Measurements from ENCODE around the gene ZNF408. TPM values are rescaled to one million over a fixed set of nuclear protein-coding genes. Genes with fewer than 3 reads are reported as not detected.
"Not testable (repeated sequence)": the region's sequence is repeated elsewhere in the genome, so short reads cannot be mapped to it uniquely, and the experiment has no call there.

Gene ZNF408
- total RNA-seq, 2 experiments from 2014 or later = 8.8 to 9.0 TPM

GRCh38 chr11:46701078-46701654 lies 335 bp downstream of the ZNF408 start:
- DNase-seq = peak; percentile 20
- Mint-ChIP-seq H3K4me1 (peaks cover 42% of the 10 kb centered on the region), H3K9me3 (ENCODE audit: low read depth) (no peaks in the 10 kb centered on the region), H3K36me3 (ENCODE audit: low read depth) (peaks cover 25% of the 10 kb centered on the region), H3K4me3 (peak overlapping the region; percentile 82), H3K27me3 (no peaks in the 10 kb centered on the region), H3K27ac (peak overlapping the region; percentile 96)
- intact Hi-C loops (cut with DNase I, micrococcal nuclease) = loop anchor here (2.0 kb wide), 7 partner anchors 312 to 1346 kb away; partner anchors contain the start of genes ARFGAP2 (in 1 of the 2), CELF1 (in 1 of the 2), KBTBD4 (in 1 of the 2) and MTCH2 (in 1 of the 2)
- POLR2A ChIA-PET = interaction anchor here (0.6 to 1.3 kb wide), 5 partner anchors 15 to 548 kb away, joined by 3 to 6 read pairs (median 4); partner anchors contain the start of genes ACP2, ATG13, CSTPP1 and HARBI1
- ATAC-seq = no peak
- CTCF ChIA-PET = interaction anchor here (0.6 to 1.5 kb wide), 7 partner anchors 10 to 349 kb away, joined by 3 to 6 read pairs (median 3); no protein-coding TSS in a partner anchor

GRCh38 chr11:46705070-46705688 lies 4.3 kb downstream of the ZNF408 start:
- ChIA-PET CTCF (interaction anchor here (0.5 to 1.2 kb wide), 2 partner anchors 13 to 108 kb away, joined by 3 to 5 read pairs; no protein-coding TSS in a partner anchor), POLR2A (no interaction called here)
- intact Hi-C loops (cut with DNase I, micrococcal nuclease) = no loop called here
- peaks cover 28% of the 10 kb centered on the region for H3K36me3 Mint-ChIP-seq (ENCODE audit: low read depth)
- DNase-seq = no peak
- no peak overlapping the region for H3K27ac Mint-ChIP-seq
- H3K27me3 Mint-ChIP-seq = no peaks in the 10 kb centered on the region
- no peak for ATAC-seq
- H3K4me3 Mint-ChIP-seq = no peak overlapping the region
- H3K4me1 Mint-ChIP-seq = peaks cover 21% of the 10 kb centered on the region
- no peaks in the 10 kb centered on the region for H3K9me3 Mint-ChIP-seq (ENCODE audit: low read depth)

- DNase-seq = no peak
- no peaks in the 10 kb centered on the region for H3K9me3 Mint-ChIP-seq (ENCODE audit: low read depth)
- no peak overlapping the region for H3K27ac Mint-ChIP-seq
- no peaks in the 10 kb centered on the region for H3K27me3 Mint-ChIP-seq
- ATAC-seq = no peak
- H3K36me3 Mint-ChIP-seq (ENCODE audit: low read depth) = peaks cover 27% of the 10 kb centered on the region
- ChIA-PET CTCF (no interaction called here), POLR2A (no interaction called here)
- intact Hi-C loops (cut with DNase I, micrococcal nuclease) = no loop called here
- no peak overlapping the region for H3K4me3 Mint-ChIP-seq
- H3K4me1 Mint-ChIP-seq = peaks cover 16% of the 10 kb centered on the region
Observed at GRCh38 chr11:46706886-46707285, 6.1 kb downstream of the ZNF408 start.

GRCh38 chr11:46709351-46709750 lies 8.5 kb downstream of the ZNF408 start:
- H3K4me1 Mint-ChIP-seq; H3K4me3 Mint-ChIP-seq; intact Hi-C loops (cut with DNase I, micrococcal nuclease); H3K27ac Mint-ChIP-seq; ATAC-seq; H3K36me3 Mint-ChIP-seq (ENCODE audit: low read depth); H3K9me3 Mint-ChIP-seq (ENCODE audit: low read depth); H3K27me3 Mint-ChIP-seq; DNase-seq: not testable (repeated sequence)
- POLR2A ChIA-PET = interaction anchor here (0.6 kb wide), 1 partner anchor 112 kb away, joined by 6 read pairs; no protein-coding TSS in a partner anchor
- CTCF ChIA-PET = interaction anchor here (0.5 kb wide), 1 partner anchor 837 kb away, joined by 3 read pairs; no protein-coding TSS in a partner anchor

GRCh38 chr11:46710821-46711269 lies 10.0 kb downstream of the ZNF408 start:
- CTCF ChIA-PET = interaction anchor here (1.0 kb wide), 1 partner anchor 157 kb away, joined by 3 read pairs; no protein-coding TSS in a partner anchor
- H3K27ac Mint-ChIP-seq = no peak overlapping the region

GRCh38 chr11:46711303-46711702 lies 10.5 kb downstream of the ZNF408 start:
- Mint-ChIP-seq H3K4me1 (no peaks in the 10 kb centered on the region), H3K9me3 (ENCODE audit: low read depth) (no peaks in the 10 kb centered on the region), H3K4me3 (no peak overlapping the region), H3K27me3 (no peaks in the 10 kb centered on the region), H3K27ac (no peak overlapping the region), H3K36me3 (ENCODE audit: low read depth) (peaks cover 8% of the 10 kb centered on the region)
- intact Hi-C loops (cut with DNase I, micrococcal nuclease) = no loop called here
- ATAC-seq (no peak), DNase-seq (no peak)
- POLR2A ChIA-PET = no interaction called here
- CTCF ChIA-PET = interaction anchor here (1.0 kb wide), 1 partner anchor 157 kb away, joined by 3 read pairs; no protein-coding TSS in a partner anchor

More at GRCh38 chr11:46710821-46711269, 10.0 kb downstream of the ZNF408 start:
- peaks cover 8% of the 10 kb centered on the region for H3K36me3 Mint-ChIP-seq (ENCODE audit: low read depth)
- intact Hi-C loops (cut with DNase I, micrococcal nuclease) = no loop called here
- POLR2A ChIA-PET = no interaction called here
- H3K4me1 Mint-ChIP-seq = no peaks in the 10 kb centered on the region
- H3K9me3 Mint-ChIP-seq (ENCODE audit: low read depth) = no peaks in the 10 kb centered on the region
- no peak for DNase-seq
- H3K27me3 Mint-ChIP-seq = no peaks in the 10 kb centered on the region
- H3K4me3 Mint-ChIP-seq = no peak overlapping the region
- ATAC-seq = no peak

- H3K27ac Mint-ChIP-seq = no peak overlapping the region
- H3K4me3 Mint-ChIP-seq = no peak overlapping the region
- DNase-seq = no peak
- no peaks in the 10 kb centered on the region for H3K36me3 Mint-ChIP-seq (ENCODE audit: low read depth)
- H3K4me1 Mint-ChIP-seq = peaks cover under 1% of the 10 kb centered on the region
- no peaks in the 10 kb centered on the region for H3K9me3 Mint-ChIP-seq (ENCODE audit: low read depth)
- no peaks in the 10 kb centered on the region for H3K27me3 Mint-ChIP-seq
- no peak for ATAC-seq
- ChIA-PET CTCF (no interaction called here), POLR2A (interaction anchor here (0.6 to 0.8 kb wide), 2 partner anchors 10 to 852 kb away, joined by 3 to 5 read pairs; no protein-coding TSS in a partner anchor)
- intact Hi-C loops (cut with DNase I, micrococcal nuclease) = no loop called here
Observed at GRCh38 chr11:46712874-46713576, 12.2 kb downstream of the ZNF408 start.

GRCh38 chr11:46717825-46718154 lies 17.0 kb downstream of the ZNF408 start:
- H3K4me3 Mint-ChIP-seq; H3K27ac Mint-ChIP-seq; intact Hi-C loops (cut with DNase I, micrococcal nuclease); ATAC-seq; H3K27me3 Mint-ChIP-seq; H3K4me1 Mint-ChIP-seq; H3K36me3 Mint-ChIP-seq (ENCODE audit: low read depth); DNase-seq; POLR2A ChIA-PET; H3K9me3 Mint-ChIP-seq (ENCODE audit: low read depth): not testable (repeated sequence)
- CTCF ChIA-PET = interaction anchor here (1.1 kb wide), 1 partner anchor 12 kb away, joined by 5 read pairs; no protein-coding TSS in a partner anchor

GRCh38 chr11:46718155-46719019 lies 17.6 kb downstream of the ZNF408 start:
- DNase-seq (no peak), ATAC-seq (peak; percentile 30)
- ChIA-PET POLR2A (no interaction called here), CTCF (interaction anchor here (1.1 kb wide), 1 partner anchor 13 kb away, joined by 5 read pairs; no protein-coding TSS in a partner anchor)
- intact Hi-C loops (cut with DNase I, micrococcal nuclease) = no loop called here
- no peaks in the 10 kb centered on the region for H3K36me3 Mint-ChIP-seq (ENCODE audit: low read depth)
- H3K9me3 Mint-ChIP-seq (ENCODE audit: low read depth) = no peaks in the 10 kb centered on the region
- no peaks in the 10 kb centered on the region for H3K27me3 Mint-ChIP-seq
- peaks cover 5% of the 10 kb centered on the region for H3K4me1 Mint-ChIP-seq
- no peak overlapping the region for H3K4me3 Mint-ChIP-seq
- H3K27ac Mint-ChIP-seq = no peak overlapping the region

- Mint-ChIP-seq H3K9me3 (ENCODE audit: low read depth) (no peaks in the 10 kb centered on the region), H3K4me1 (peaks cover 5% of the 10 kb centered on the region), H3K4me3 (no peak within 1 kb of the TSS), H3K27me3 (no peaks in the 10 kb centered on the region), H3K36me3 (ENCODE audit: low read depth) (no peaks in the 10 kb centered on the region), H3K27ac (no peak within 1 kb of the TSS)
- intact Hi-C loops (cut with DNase I, micrococcal nuclease) = no loop called here
- ATAC-seq (no peak), DNase-seq (no peak)
- CTCF ChIA-PET = no interaction called here
- POLR2A ChIA-PET = no interaction called here
Observed at GRCh38 chr11:46719048-46719542, 18.3 kb downstream of the ZNF408 start, which contains the start of gene F2. TSS of gene F2 (plus strand) at chr11:46719213. CDS start at chr11:46719236, 23 bp downstream.

All from activated CD4-positive, alpha-beta T cell treated with anti-CD3 and anti-CD28 coated beads for 36 hours (primary cell).